Transverse colon (tissue), 4 donors: ENCODE results near the gene TOR1B. TPM values are rescaled to one million over a fixed set of nuclear protein-coding genes. Genes with fewer than 3 reads are reported as not detected.

Experiments
- DNase-seq: peaks from one replicate; pipeline ENCODE4 v3.0.0-alpha.2; 2019
- H3K27ac ChIP-seq, 4 donors: fragments of 200-600 bp; sonication (generic); 2 replicates each; pipeline ENCODE4 v1.5.1; 2016 to 2018; ENCODE audit warnings: inconsistent platforms in 4 of 4
- H3K27me3 ChIP-seq: fragments of 200-600 bp; sonication (generic); 2 replicates; pipeline ENCODE4 v1.5.1; 2017; ENCODE audit warnings: inconsistent platforms
- H3K36me3 ChIP-seq, 4 donors: fragments of 200-600 bp; sonication (generic); 2 replicates each; pipeline ENCODE4 v1.5.1; 2017 to 2019; ENCODE audit warnings: inconsistent platforms in 4 of 4
- H3K4me1 ChIP-seq, 4 donors: fragments of 200-600 bp; sonication (generic); 2 replicates each; pipeline ENCODE4 v1.5.1; 2017 to 2020; ENCODE audit warnings: inconsistent platforms in 4 of 4
- H3K4me3 ChIP-seq, 4 donors: fragments of 200-600 bp; sonication (generic); 1 replicate in 1 of 4; 2 replicates in 3 of 4; pipeline versions ENCODE4 v1.5.1 to v1.6.1; 2017 to 2019; ENCODE audit warnings: inconsistent platforms in 4 of 4
- H3K9me3 ChIP-seq, 2 donors: fragments of 200-600 bp; sonication (generic); 2 replicates each; pipeline ENCODE4 v1.5.1; 2017 to 2019; ENCODE audit warnings: inconsistent platforms in 2 of 2
- EP300 ChIP-seq: sonication (generic); formaldehyde crosslinking; IDR thresholded peaks from one replicate; pipeline ENCODE4 v1.6.1; 2017; ENCODE audit warnings: antibody characterized with exemption, low read depth
- POLR2A ChIP-seq: fragments of 450-650 bp; IDR thresholded peaks from one replicate; pipeline ENCODE4 v1.6.1; 2016; ENCODE audit warnings: antibody characterized with exemption, mild to moderate bottlenecking, moderate library complexity
- POLR2AphosphoS5 ChIP-seq, 3 donors: sonication (generic); formaldehyde crosslinking; IDR thresholded peaks; one replicate each; pipeline ENCODE4 v1.6.1; 2016; ENCODE audit warnings: antibody characterized with exemption in 3 of 3
- WGBS, 2 donors: methylation state at CpG; one replicate each; pipeline ENCODE4 v1.1.5; 2018; ENCODE audit warnings: low coverage in 1 of 2; 5-methylcytosine and 5-hydroxymethylcytosine counted together
- in situ Hi-C, 4 donors: fragments of 200-750 bp; cut with MboI; loops; one replicate each; pipeline versions ENCODE4 v1.15.0 to v1.15.1; 2017; ENCODE audit warnings: low sequenced_read_pairs in 3 of 4, low pct_ligation_motif_present in 1 of 4, low pct_unique_long_range_greater_than_20kb in 1 of 4
- intact Hi-C: fragments of 100-400 bp; cut with DNase I; formaldehyde crosslinking; loops from one replicate; pipeline ENCODE4 v1.15.1; 2023; ENCODE audit warnings: low total_unique reads
- total RNA-seq, 4 donors: library from RNA; depleted of rRNA; stranded (reverse); fragments of >200 nt; gene quantifications; one replicate each; pipeline ENCODE4 v1.1.0, GENCODE V29; 2016
- TF ChIP-seq, protein P1 (sequence below), 5 experiments: fragments of 200-600 bp in 3 of 5; fragments of 450-650 bp in 2 of 5; sonication (generic) in 3 of 5; IDR thresholded peaks; 1 replicate in 2 of 5; 2 replicates in 3 of 5; pipeline ENCODE4 v1.5.1; 2016 to 2017; ENCODE audit warnings: antibody characterized with exemption in 5 of 5, inconsistent platforms in 3 of 5, mild to moderate bottlenecking in 2 of 5, moderate library complexity in 1 of 5

The TOR1B gene
- total RNA-seq, 4 donors from 2014 or later = 49.0 to 105 (median 62.7) TPM

DNA sequence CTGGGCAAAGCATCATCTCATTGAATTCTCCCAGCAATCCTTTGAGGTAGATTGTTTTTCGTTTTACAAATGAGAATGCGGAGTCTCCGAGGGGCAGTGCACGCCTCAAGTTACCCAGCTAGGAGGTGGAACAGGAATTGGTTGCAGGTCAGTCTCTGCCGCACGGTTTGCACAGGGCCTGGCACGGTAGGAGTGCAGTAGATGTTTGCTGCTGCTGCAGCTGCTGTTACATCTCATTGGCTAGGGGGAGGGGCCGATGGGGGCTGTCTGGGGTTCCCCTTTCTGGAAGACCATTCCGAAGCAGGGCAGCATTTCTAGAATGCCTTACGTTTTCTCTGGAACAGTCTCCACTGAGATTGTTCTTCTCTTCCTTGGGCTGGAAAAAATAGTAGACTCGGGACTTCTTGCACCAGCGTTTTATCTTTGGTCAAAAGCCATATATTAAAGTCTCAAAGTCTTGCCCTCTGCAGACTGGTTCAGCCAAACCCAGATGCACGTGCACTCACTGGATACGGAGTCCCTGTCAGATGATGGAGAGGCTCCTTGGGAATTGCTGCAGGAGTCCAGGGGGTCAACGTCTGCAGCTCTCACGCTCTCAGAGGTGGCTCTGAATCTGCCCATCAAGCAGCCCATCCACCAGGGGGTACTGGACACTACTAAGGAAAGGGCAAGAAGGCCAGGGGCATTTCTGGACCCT, 33.5 kb downstream of the TOR1B start:
- 0 to 42% methylated on average over 1 to 16 of the region's 16 CpGs for WGBS, 2 donors
- no peak for TF ChIP-seq EP300
- Histone ChIP-seq H3K4me1 (peaks cover 0 to 39% (median 22%) of the 10 kb centered on the region in 4 donors), H3K36me3 (peaks cover 0 to 12% (median 5%) of the 10 kb centered on the region in 4 donors), H3K27me3 (no peaks in the 10 kb centered on the region), H3K4me3 (peak overlapping the region; percentile 85 to 100 (median 92)), H3K9me3 (no peaks in the 10 kb centered on the region), H3K27ac (peak overlapping the region; percentile 88 to 98 (median 96))
- intact Hi-C loops = no loop called here
- DNase-seq = peak; percentile 26
- in situ Hi-C loops = no loop called here

DNA sequence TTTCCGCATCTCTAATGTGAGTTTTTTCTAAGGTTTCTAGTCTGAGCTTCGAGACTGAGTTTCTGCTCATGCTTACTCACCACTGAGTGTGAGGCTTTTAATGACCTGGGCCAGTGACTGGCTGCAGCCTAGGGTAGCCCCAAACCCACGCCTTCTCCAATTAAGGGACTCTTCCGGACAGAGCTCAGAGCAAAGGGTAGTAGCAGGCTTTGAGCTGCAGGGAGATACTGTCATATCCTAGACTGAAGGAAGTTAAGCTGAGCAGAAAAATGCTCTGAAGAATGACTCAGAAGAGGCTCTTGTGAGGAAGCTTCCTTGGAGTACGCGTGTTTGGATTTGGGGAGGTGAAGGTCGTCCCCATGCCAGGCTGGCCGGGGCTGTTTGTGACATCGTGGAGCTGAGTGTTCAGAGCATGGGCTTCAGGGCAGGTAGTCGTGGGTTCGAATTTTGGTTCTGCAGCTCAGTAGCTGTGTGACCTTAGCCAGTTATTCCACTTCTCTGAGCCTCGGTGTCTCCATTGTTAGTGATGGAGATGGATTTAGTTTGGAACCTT, 35.8 kb downstream of the TOR1B start:
- H3K36me3 ChIP-seq = no peaks in the 10 kb centered on the region
- H3K27me3 ChIP-seq = no peaks in the 10 kb centered on the region
- in situ Hi-C loops (no loop called here), intact Hi-C loops (no loop called here)
- H3K9me3 ChIP-seq = no peaks in the 10 kb centered on the region
- DNase-seq = no peak
- TF ChIP-seq POLR2AphosphoS5 (IDR thresholded peaks at IDR 0.05) (no peak), POLR2A (no peak), EP300 (no peak)
- TF ChIP-seq, protein P1, sequence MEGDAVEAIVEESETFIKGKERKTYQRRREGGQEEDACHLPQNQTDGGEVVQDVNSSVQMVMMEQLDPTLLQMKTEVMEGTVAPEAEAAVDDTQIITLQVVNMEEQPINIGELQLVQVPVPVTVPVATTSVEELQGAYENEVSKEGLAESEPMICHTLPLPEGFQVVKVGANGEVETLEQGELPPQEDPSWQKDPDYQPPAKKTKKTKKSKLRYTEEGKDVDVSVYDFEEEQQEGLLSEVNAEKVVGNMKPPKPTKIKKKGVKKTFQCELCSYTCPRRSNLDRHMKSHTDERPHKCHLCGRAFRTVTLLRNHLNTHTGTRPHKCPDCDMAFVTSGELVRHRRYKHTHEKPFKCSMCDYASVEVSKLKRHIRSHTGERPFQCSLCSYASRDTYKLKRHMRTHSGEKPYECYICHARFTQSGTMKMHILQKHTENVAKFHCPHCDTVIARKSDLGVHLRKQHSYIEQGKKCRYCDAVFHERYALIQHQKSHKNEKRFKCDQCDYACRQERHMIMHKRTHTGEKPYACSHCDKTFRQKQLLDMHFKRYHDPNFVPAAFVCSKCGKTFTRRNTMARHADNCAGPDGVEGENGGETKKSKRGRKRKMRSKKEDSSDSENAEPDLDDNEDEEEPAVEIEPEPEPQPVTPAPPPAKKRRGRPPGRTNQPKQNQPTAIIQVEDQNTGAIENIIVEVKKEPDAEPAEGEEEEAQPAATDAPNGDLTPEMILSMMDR (IDR thresholded peaks at IDR 0.05) = no peak
- no peak overlapping the region for H3K4me3 ChIP-seq
- 58 to 91% methylated on average over 4 to 12 of the region's 12 CpGs for WGBS, 2 donors
- no peak overlapping the region for H3K27ac ChIP-seq
- H3K4me1 ChIP-seq = peaks cover 0 to 32% (median 20%) of the 10 kb centered on the region in 4 donors

DNA sequence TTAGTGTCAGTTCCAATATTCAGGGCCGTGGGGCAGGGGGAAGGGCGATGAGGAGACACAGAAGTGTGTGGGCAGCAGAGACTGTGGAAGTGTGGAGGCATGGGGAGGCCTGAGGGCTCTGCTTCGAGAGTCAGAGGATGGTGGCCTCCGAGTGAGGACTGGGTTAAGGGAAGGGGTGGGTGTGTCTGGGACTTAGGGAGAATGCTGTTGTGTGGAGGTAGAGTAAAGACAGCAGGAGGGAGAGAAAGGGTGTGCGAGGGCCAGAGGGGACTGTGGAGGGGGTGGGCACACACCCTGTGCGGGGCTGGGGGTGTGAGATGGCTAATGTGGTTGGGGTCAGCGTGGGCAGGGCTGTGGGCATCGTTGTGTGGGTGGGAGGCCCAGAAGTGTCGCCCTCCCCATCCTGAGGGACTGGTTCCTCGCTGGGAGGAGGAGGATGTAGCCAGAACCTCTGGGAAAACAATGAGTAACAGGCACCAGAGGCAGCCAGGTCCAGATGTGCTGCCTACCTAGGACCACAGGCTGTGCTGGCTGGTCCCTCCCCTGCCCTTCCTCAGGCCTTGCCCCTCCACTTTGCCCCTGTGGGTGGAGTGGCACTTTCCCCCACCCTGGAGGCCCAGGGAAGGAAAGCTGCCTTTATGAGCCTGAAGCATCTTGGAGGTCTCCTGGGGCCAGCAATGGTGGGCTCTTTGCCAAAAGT, 36.5 kb downstream of the TOR1B start:
- intact Hi-C loops = no loop called here
- TF ChIP-seq, protein P1 (IDR thresholded peaks at IDR 0.05) = no peak
- TF ChIP-seq POLR2AphosphoS5 (IDR thresholded peaks at IDR 0.05) = no peak
- no peak for TF ChIP-seq EP300
- no peak for TF ChIP-seq POLR2A
- H3K27me3 ChIP-seq = no peaks in the 10 kb centered on the region
- no peak overlapping the region for H3K27ac ChIP-seq
- in situ Hi-C loops = no loop called here
- H3K4me1 ChIP-seq = peaks cover 0 to 25% (median 13%) of the 10 kb centered on the region in 4 donors
- 76 to 92% methylated on average over 2 to 10 of the region's 10 CpGs for WGBS, 2 donors
- no peaks in the 10 kb centered on the region for H3K36me3 ChIP-seq
- H3K9me3 ChIP-seq = no peaks in the 10 kb centered on the region
- DNase-seq = no peak
- no peak overlapping the region for H3K4me3 ChIP-seq

DNA sequence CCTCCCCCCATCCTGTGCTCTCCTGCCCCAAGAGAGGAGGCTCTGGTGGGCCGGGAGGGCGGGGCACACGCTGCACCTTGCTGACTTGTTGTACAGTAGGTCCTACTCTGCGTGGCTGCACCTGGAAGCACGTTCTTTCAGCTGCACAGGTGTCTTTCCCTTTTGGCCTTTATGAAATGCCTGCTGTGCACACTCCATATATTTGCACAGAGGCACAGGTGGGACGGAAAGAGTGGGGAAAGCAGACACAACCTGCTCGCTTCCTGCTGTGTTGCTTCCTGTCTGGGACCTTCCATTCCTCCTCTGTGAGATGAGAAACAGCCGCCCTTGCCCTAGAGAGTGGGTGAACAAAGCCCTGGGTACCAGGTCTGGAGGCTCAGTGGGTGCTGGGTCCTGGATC, 37.0 kb downstream of the TOR1B start:
- Histone ChIP-seq H3K4me1 (peaks cover 0 to 25% (median 13%) of the 10 kb centered on the region in 4 donors), H3K27ac (no peak overlapping the region), H3K9me3 (no peaks in the 10 kb centered on the region), H3K27me3 (no peaks in the 10 kb centered on the region), H3K36me3 (no peaks in the 10 kb centered on the region), H3K4me3 (no peak overlapping the region)
- 78% methylated on average over 6 of the region's 8 CpGs; no CpG with 5 or more reads in 1 of the 2 donors for WGBS, 2 donors
- in situ Hi-C loops (no loop called here), intact Hi-C loops (no loop called here)
- DNase-seq = no peak
- TF ChIP-seq EP300 (no peak), POLR2AphosphoS5 (IDR thresholded peaks at IDR 0.05) (no peak), POLR2A (no peak)
- TF ChIP-seq, protein P1 (IDR thresholded peaks at IDR 0.05) = no peak
